Left hindlimb (tissue), 1 donor: ENCODE data around the gene DPM2.

Experiments used
- DNase-seq: peaks from one replicate; pipeline ENCODE4 v3.0.0-alpha.2; 2018

The DPM2 gene

GRCh38 chr9:127937388-127938297, at the start of gene DPM2:
Gene DPM2, minus strand, starts transcription at chr9:127937854. Its CDS starts 34 bp downstream, at chr9:127937820.
- DNase-seq, result peak; percentile 90

- DNase-seq, result no peak
Observed at GRCh38 chr9:127987103-127987614, 49.5 kb upstream of the DPM2 start.

- DNase-seq, result no peak
Observed at GRCh38 chr9:127985011-127985410, 47.4 kb upstream of the DPM2 start.

GRCh38 chr9:127983847-127984289, 46.2 kb upstream of the DPM2 start:
- DNase-seq, result no peak

GRCh38 chr9:127982912-127983311, 45.3 kb upstream of the DPM2 start:
- no peak for DNase-seq

- no peak for DNase-seq
Observed at GRCh38 chr9:127981559-127982121, 44.0 kb upstream of the DPM2 start.

GRCh38 chr9:127980706-127981558, 43.3 kb upstream of the DPM2 start, which contains the start of gene EEIG1:
Gene EEIG1, minus strand, starts transcription at chr9:127980989. Its CDS starts 852 bp downstream, at chr9:127980137.
- peak; percentile 98 for DNase-seq

GRCh38 chr9:127980060-127980705, 42.5 kb upstream of the DPM2 start:
- no peak for DNase-seq

GRCh38 chr9:127979333-127980059, 41.8 kb upstream of the DPM2 start:
- DNase-seq, result peak; percentile 57

- DNase-seq, result no peak
Observed at GRCh38 chr9:127979015-127979332, 41.3 kb upstream of the DPM2 start.

- DNase-seq, result peak; percentile 55
Observed at GRCh38 chr9:127977884-127978647, 40.4 kb upstream of the DPM2 start.

- no peak for DNase-seq
Observed at GRCh38 chr9:127977009-127977883, 39.6 kb upstream of the DPM2 start.

GRCh38 chr9:127976498-127976897, 38.8 kb upstream of the DPM2 start:
- no peak for DNase-seq

- no peak for DNase-seq
Observed at GRCh38 chr9:127975376-127976315, 38.0 kb upstream of the DPM2 start.

GRCh38 chr9:127974769-127975261, 37.2 kb upstream of the DPM2 start:
- peak; percentile 32 for DNase-seq

GRCh38 chr9:127974001-127974768, 36.5 kb upstream of the DPM2 start:
- DNase-seq, result no peak

- peak; percentile 32 for DNase-seq
Observed at GRCh38 chr9:127973169-127974000, 35.7 kb upstream of the DPM2 start.
